Measurements from ENCODE around the gene MTX1. TPM values are rescaled to one million over a fixed set of nuclear protein-coding genes. Genes with fewer than 3 reads are reported as not detected.

MTX1 gene
- total and polyA plus RNA-seq, 3 donors from 2014 or later, result 77.1 to 161 (median 118) TPM

DNA sequence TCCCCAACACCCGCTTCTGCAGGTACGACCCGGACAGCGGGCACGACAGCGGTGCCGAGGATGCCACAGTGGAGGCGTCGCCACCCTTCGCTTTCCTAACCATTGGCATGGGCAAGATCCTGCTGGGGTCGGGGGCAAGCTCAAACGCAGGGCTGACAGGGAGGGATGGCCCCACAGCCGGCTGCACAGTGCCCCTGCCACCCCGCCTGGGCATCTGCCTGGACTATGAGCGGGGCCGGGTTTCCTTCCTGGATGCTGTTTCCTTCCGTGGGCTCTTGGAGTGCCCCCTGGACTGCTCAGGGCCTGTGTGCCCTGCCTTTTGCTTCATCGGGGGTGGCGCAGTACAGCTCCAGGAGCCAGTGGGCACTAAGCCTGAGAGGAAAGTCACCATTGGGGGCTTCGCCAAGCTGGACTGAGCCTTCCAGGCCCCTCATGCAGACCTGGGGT is 24.7 kb upstream of the MTX1 start:
- no peak for DNase-seq
- Histone ChIP-seq H3K27me3 (no peaks in the 10 kb centered on the region), H3K36me3 (ENCODE audit: low read depth, missing control alignments) (no peaks in the 10 kb centered on the region), H3K9me3 (no peaks in the 10 kb centered on the region), H3K4me1 (no peaks in the 10 kb centered on the region), H3K4me3 (no peak overlapping the region), H3K27ac (no peak overlapping the region)
- no peak for TF ChIP-seq POLR2A (IDR thresholded peaks at IDR 0.05)
- no peak for TF ChIP-seq CTCF (IDR thresholded peaks at IDR 0.05)
- WGBS, 2 donors, result 90 to 96% methylated on average over 12 to 20 of the region's 20 CpGs
- intact Hi-C loops (cut with DNase I; ENCODE audit: low total_unique reads), result no loop called here

DNA sequence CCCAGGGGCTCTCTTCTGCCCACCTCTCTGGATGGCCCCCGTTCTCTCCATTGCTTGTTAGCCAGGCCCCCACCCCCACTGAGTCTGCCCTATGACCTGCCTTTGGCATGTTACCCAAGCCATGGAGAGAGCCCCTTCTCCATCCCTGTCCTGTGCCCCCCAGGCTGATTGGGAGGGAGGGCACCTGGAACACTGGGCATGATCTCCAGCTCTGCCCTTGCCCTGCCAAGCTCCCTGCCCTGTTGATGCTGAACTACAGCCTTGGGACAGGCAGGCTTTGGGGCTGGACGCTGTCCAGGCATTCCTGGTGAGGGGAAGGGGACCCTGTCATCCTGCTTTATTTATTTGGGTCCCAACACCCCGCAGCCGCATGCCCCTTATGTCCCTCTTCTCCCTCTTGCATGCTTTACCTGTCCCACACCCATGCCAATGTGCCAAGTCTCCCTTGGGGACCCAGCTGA is 24.1 kb upstream of the MTX1 start:
- no peak for DNase-seq
- 86 to 97% methylated on average over 4 of the region's 4 CpGs for WGBS, 2 donors
- no peaks in the 10 kb centered on the region for H3K4me1 ChIP-seq
- H3K9me3 ChIP-seq, result no peaks in the 10 kb centered on the region
- intact Hi-C loops (cut with DNase I; ENCODE audit: low total_unique reads), result no loop called here
- no peaks in the 10 kb centered on the region for H3K36me3 ChIP-seq (ENCODE audit: low read depth, missing control alignments)
- no peaks in the 10 kb centered on the region for H3K27me3 ChIP-seq
- no peak overlapping the region for H3K4me3 ChIP-seq
- H3K27ac ChIP-seq, result no peak overlapping the region
- TF ChIP-seq CTCF (IDR thresholded peaks at IDR 0.05) (no peak), POLR2A (IDR thresholded peaks at IDR 0.05) (no peak)

DNA sequence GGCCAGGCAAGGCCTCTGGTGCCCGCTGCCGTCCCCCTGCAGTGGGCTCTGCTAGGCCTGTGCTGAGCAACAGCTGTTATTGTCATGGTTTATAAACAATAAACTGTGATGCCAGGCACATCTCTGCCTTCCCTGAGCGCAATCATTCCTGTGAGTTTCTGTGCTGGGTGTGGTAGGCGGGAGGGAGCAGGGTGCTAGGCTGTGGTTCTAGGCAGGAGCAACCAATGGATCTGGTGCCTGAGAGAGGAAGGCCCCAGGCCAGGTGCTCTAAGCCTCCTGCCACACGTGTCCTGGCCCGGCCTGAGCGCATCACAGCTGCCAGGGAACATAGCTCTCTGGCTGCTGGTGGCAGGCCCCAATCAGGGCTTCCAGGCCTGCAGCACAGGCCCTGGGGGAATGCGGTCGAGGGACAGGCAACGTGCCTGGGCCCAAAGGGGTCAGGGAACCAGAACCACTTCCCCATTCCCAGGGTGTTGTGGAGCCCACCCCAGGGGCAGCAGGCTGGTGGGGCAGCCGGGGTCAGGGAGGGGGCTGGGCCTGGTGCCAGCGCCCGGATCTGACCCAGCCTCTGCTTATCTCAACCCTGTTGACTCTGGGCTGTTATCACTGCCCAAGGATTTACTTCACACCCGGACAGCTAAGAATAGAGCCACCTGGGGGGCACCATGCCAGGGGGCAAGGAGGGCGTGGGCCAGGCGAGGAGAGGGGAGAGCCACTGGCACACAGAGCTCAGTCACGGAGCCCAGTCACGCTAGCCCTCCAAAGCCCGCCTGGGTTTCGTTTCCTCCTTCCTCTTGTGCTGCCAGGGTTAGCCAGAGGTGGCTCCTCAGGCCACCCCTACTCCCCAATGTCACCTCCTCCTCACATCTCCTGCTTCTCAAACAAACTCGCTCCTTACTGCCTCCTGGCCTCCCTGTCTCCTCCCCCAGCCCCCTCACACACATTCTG is 23.4 kb upstream of the MTX1 start:
- intact Hi-C loops (cut with DNase I; ENCODE audit: low total_unique reads), result no loop called here
- Histone ChIP-seq H3K36me3 (ENCODE audit: low read depth, missing control alignments) (no peaks in the 10 kb centered on the region), H3K27ac (no peak overlapping the region), H3K4me1 (no peaks in the 10 kb centered on the region), H3K27me3 (no peaks in the 10 kb centered on the region), H3K9me3 (no peaks in the 10 kb centered on the region), H3K4me3 (no peak overlapping the region)
- no peak for DNase-seq
- 70 to 84% methylated on average over 12 to 21 of the region's 21 CpGs for WGBS, 2 donors
- TF ChIP-seq CTCF (IDR thresholded peaks at IDR 0.05), result no peak
- TF ChIP-seq POLR2A (IDR thresholded peaks at IDR 0.05), result no peak

- Histone ChIP-seq H3K4me1 (no peaks in the 10 kb centered on the region), H3K27ac (no peak overlapping the region), H3K36me3 (ENCODE audit: low read depth, missing control alignments) (no peaks in the 10 kb centered on the region), H3K9me3 (no peaks in the 10 kb centered on the region), H3K4me3 (no peak overlapping the region), H3K27me3 (no peaks in the 10 kb centered on the region)
- 65 to 71% methylated on average over 5 to 6 of the region's 6 CpGs for WGBS, 2 donors
- no peak for TF ChIP-seq POLR2A (IDR thresholded peaks at IDR 0.05)
- TF ChIP-seq CTCF (IDR thresholded peaks at IDR 0.05), result no peak
- intact Hi-C loops (cut with DNase I; ENCODE audit: low total_unique reads), result no loop called here
- DNase-seq, result no peak
Observed at GRCh38 chr1:155185783-155186066, 22.8 kb upstream of the MTX1 start.

Data from testis (tissue), 3 donors.